T follicular helper cell (primary cell): ENCODE data around the gene TMEM250.

Experiments
- DNase-seq: peaks from one replicate; pipeline ENCODE4 v3.0.0-alpha.2; 2020; ENCODE audit warnings: low read depth

Gene TMEM250

DNA sequence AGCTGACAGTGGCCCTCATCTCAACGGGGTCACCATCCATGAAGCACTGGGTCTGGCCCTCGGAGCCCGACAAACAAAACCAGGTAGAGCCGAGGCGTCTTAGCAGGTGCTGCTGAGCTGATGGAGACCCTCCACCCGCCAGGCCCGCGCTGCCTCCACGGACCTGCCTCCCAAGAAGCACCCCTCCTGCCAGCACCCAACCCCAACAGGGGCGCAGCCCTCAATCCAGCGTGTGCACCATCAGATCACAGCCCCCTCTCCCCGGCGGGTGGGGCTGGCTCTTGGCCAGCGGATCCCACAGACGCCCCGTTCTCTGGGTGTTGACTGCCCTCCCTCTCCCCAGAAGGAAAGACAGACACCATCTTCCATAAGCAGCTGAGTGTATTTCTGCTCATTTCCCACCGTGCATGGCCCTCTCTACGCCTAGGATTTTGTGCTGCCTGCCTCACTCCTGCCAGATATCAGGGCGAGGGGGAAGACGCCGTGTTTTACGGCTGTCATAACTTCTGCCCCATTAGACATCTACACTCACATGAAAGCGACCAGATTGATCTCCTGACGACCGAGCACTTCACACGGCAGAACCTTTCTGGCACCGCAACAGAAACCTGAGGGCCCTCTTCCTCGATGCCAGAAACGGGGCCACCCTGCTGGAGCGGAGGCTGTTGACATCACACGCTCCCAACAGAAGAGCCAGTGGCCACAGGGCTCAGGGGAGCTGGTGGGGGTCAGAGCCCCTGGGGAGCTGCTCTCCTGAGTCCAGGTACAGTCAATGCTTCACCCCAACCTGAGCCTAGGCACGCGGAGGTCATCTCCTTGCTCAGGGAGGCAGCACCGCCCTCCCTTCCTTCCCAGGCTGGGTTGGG is 35.9 kb downstream of the TMEM250 start:
- DNase-seq, result no peak

DNA sequence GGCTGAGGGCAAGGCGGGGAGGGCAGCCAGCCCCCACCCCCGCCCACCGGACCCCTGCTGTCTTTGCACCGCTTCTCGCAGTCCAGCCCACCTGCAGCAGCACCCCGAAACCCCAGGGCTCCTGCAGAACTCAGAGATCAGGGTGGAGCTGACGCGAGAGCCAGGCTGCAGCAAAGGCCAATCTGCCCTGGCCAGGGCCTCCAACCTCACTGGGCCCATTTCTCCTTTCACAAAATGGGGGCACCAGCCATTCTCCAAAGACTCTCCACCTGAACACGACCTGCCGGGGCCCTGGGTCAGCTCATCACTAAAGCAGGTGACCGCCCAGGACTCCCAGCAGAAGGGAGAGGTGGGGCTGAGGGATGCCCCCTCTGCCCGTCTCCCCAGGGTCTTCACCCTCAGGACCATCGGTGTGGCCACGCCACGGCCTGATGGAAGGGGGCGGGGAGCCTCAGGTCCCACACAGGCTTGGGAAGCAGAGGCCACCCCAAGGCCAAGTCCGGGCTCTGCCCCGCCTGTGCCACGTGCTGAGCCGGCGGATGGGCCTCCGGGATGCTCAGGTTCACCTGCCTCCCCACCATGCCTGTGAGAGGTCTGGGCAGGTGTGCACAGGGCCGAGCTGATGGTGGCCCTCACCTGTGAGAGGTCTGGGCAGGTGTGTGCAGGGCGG is 36.7 kb downstream of the TMEM250 start:
- DNase-seq, result no peak

DNA sequence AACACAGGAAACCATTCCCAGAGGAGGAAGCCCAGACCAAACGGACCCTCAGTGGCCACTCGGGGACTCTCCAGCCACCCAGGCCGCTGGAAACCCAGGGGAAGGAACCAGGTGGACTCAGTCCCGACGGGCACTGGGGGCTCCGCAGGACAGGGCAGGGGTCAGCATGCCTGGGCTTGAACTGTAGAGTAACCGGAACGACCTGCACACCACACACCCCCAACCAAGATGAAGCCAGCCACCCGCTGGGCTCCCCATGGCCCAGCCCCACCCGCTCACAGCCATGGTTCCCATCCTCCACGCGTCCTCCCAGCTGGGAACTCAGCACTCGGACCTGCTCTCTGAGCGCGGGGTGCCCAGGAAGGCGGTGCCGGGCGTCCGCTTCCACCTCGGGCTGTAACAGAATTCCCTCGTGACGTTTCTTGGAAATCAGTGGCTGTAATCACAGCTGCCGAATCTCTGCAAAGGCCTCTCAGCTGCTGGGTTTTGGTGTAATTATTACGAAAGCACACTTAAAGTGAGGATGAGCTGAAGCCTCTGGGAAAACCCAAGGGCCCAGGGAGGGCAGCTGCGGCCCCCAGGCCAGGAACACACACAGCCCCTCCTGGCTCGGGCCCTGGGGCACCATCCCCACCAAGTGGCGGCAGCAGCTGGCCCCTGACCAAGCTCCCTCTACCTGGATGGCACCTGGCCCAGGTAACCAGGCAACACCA is 37.4 kb downstream of the TMEM250 start:
- DNase-seq, result no peak

DNA sequence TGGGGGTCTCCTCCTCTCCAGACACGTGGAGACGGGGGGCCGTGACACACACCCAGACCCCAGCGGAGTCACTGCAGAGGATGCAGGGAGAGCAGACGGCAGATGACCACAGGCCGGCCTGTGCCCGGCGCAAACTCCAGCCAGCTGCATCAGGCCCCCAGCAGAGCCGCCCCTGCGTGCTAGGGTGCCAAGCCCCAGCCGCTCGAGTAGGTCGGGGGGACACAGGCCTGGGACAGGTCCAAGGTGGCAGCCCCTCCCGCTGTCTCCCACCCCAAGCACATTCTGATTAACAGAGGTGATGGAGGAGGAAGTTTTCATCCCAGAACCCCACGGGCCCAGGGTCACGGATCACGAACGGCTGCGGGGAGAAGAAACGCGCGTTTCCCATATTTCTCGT is 38.0 kb downstream of the TMEM250 start:
- DNase-seq, result no peak

DNA sequence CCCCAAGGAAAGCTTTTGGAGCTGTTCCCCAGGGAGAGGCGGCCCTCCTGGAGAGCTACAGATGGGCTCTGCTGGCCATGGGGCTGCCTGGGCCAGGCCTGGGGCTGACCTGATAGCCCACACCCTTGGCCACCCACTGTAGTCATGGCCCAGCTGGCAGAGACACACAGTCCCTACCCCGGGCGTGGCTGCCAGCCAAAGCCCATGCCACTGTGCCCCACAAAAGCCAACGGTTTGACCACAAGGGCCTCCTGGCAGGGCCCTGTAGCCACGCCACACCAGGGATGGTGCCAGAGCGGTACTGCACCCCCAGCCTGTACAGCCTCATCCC is 38.8 kb downstream of the TMEM250 start:
- no peak for DNase-seq

DNA sequence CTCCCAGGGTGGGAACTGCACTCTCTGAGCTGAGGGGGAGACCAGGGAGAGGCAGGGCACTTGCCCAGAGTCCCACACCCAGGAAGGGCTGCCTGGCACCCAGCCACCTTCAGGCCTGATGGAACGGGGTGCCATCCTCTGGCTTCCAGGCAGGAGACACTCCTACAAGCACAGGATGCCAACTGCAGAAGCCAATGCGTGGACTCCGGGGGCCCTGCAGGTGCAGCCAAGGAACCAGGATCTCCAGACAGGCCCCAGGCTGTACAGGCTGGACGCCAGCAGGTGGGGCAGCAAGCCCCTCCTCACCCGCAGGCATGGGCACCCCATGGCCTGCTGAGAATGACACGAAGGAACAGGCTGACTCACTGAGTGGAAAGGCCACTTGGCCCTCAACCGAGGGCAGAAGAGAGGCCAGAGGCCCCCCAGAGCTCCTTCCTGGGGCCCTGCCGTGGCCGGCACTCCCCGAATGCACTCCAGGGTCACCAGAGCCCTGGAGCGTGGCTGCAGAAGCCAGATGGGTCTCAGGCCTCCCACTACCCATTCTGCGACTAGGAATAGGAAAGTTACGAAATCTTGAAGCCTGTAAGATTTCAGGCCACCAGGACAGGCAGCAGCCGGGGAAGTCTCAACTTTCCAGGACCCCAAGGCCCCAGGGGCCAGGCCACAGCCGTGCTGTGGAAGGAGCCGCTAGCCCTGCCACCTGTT is 39.3 kb downstream of the TMEM250 start:
- no peak for DNase-seq

DNA sequence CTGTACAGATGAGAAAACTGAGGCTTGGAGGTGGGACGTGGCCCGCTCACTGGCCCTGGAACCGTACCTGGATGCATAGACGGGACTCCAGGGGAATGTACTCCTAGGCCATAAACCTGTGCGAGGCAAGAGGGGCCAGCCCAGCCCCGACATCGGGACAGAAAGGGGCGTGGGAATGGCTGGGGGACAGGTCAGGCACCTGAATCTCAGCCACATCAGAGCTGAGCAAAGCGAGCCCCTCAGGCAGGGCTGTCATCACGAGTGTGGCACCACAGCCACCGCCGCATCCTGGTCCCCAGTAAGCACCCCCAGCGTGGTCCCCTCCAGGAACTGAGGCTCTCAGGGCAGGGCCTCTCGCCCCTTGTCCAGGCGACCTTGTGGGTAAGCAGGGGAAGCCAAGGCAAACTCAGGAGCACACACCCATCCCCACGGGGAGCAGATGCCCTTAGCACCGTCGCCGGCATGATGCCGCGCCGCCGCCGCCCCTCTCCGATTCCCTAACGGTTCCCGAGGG is 40.1 kb downstream of the TMEM250 start:
- DNase-seq, result no peak

DNA sequence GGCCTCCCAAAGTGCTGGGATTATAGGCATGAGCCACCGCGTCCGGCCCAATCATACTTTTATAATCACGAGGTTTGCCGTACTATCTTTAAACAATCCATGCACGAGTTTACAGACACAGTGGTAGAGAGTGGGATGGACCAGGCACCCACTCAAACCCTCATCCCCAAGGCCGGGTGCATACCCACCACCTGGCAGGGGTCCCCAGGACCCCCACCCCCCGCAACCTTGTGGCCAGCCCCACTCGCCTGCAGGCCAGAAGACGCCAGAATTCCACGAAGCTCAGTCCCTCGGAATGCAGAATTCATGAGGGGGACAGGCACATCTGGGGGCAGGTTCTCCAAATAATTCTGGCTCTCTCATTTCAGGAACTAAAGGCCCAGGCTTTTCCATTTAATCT is 40.7 kb downstream of the TMEM250 start:
- no peak for DNase-seq

DNA sequence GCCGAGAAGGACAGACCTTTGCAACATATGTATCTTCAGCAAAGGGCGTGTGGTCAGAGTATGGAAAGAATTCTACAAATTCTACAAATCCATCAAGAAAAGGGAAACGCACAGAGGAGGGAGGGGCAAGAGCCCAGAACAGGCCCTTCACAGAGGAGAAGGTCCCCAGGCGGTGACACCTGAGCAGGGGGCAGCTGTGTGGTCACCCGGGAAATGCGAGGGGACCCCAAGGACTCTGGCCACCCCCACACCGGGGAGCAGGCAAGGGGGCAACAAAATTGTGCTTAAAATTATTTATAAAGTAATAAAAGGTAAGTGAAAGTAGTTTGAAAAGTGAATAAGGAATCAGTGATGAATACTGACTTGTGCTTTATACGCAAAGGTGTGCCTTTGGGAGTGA is 41.2 kb downstream of the TMEM250 start:
- no peak for DNase-seq

DNA sequence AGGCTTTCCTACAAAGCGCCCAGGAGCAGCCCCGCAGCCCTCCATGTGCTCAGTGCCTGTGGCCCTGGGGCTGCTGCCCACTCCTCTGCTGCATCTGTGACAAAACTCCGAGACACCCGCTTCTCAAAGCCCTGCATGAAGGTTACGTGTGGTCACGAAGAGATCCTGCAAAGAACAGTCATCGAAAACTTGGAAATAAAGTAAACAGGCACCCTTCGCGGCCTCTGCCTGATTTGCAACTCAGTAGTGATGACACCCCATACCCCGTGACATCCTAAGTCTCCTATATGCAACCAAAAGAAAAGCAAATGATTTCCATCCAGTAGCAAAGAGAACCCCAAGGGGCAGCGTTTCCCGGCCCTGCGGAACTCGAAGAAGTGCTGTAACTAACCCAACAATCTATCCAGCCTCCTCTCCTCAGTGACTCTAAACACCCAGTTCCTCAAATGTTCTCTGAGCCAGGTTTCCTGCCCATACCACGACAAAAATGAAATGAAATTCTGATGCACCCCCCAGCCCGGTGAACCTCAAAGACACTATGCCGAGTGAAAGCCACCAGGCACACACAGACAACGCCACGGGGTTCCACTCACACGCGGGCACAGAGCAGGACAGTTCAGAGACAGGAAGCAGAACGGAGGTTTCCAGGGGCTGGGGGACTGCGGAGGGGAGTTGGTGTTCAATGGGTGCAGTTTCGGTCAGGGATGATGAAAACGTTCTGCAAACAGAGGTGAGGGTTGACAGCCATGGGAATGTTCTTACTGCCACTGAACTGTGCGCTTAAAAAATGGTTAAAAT is 42.6 kb downstream of the TMEM250 start:
- DNase-seq, result no peak

DNA sequence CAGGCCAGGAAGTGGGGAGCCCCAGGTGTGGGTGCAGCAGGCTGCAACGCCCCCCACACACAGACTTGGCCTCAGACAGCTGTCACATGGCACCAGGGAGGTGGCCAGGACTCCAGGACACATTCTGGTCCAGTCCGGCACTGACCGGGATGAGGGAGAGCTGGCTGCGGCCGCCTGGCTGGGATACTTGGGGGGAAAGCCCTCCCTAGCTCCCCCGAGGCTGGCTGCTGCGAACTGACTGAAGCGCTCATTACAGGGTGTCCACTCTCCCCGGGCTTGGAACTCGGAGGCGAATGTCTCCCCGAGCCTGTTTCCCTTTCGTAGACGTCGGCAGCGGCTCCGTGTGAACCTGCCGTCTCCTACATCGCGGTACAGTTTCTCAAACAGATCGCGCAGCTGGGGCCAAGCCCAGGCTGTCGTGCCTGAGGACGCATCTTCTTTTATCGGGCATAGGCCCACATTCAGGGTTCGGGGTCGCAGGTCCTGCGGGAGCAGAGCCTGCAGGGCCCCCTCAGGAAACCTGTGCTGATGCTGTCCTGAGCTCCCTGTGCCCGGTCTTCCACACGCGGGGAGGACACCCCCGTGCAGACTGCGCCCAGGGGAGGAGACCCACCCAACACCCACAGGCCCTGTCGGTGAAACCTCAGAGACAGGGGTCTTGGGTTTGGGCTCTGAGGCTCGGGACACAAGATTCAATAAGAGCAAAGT is 43.4 kb downstream of the TMEM250 start:
- no peak for DNase-seq

DNA sequence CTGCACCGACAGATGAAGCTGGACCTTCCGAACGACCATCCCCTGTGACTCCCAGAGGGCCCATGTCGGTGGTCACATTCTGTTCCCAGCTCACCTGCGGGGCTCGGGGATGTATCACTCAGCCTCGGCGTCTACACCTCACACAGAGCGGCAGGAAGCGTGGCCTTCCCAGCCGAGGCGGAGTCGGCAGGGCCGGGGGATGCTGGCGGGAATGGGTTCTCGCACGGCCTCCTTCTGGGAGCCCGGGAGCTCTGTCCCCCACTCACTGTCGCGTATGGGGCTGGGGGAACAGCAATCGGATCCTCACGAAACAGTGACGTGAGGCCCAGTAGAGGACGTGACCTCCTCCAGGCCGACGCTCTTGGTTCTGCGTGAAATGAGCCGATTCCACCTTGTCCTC is 44.0 kb downstream of the TMEM250 start:
- DNase-seq, result no peak
